ENCODE results near the gene MUC5B. TPM values are rescaled to one million over a fixed set of nuclear protein-coding genes. Genes with fewer than 3 reads are reported as not detected.

The MUC5B gene
- total and polyA plus RNA-seq, 2 of the 13 experiments (the other 11 are each of a cell fraction or from before 2014, with no cell fraction given) = 0.01 TPM; not detected in 1

DNA sequence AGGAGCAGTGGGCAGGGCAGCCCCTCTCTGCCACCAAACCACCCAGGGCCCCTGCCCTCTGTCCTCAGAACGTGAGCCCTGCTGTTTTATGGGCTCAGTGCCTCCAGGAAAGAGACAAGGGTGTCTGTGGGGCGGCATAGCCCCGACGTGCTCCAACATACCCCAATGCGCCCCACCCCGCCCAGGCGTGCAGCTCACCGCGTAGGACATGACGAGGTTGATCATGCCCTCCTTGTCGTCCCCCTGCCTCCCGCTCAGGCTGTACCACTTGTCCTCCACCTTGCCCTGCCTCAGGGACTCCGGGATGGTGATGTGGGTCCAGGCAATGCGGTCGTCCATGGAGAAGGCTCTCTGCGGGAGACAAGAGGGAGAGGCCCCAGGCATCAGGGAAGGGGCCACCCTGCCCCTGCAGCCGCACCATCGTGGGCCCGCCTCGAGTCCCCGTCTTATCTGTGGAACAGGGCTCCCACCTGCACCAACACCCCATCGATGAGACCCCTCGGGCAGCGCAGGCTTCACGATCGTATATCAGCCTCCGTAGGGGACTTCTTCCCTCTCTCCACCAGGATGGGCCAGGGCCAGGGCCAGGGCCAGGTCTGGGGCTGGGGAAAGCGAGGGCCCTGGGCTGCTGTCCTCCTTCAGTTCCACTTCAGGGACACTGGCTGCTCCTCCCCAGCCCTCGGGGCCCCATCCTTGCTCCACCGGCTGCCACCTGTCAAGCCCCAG lies 65.7 kb downstream of the MUC5B start (continued):
- TF ChIP-seq IKZF4 (CRISPR knock-in tag; IDR thresholded peaks at IDR 0.05; ENCODE audit: borderline replicate concordance, low read depth, not compliant biosample characterization) (no peak), NKX3-1 (CRISPR knock-in tag; IDR thresholded peaks at IDR 0.05) (no peak), GPN1 (CRISPR knock-in tag; IDR thresholded peaks at IDR 0.05; ENCODE audit: borderline replicate concordance) (no peak), MXI1 (IDR thresholded peaks at IDR 0.05; ENCODE audit: borderline replicate concordance, low read depth, low read length) (no peak), MTA1 (CRISPR knock-in tag; IDR thresholded peaks at IDR 0.05; ENCODE audit: borderline replicate concordance) (no peak), NFKBIZ (CRISPR knock-in tag; IDR thresholded peaks at IDR 0.05) (no peak), SOX6 (IDR thresholded peaks at IDR 0.05) (no peak), SOX6 (CRISPR knock-in tag; IDR thresholded peaks at IDR 0.05) (no peak), ZNF296 (CRISPR knock-in tag; conservative IDR thresholded peaks at IDR 0.05) (no peak)
- TF ChIP-seq, protein P1, sequence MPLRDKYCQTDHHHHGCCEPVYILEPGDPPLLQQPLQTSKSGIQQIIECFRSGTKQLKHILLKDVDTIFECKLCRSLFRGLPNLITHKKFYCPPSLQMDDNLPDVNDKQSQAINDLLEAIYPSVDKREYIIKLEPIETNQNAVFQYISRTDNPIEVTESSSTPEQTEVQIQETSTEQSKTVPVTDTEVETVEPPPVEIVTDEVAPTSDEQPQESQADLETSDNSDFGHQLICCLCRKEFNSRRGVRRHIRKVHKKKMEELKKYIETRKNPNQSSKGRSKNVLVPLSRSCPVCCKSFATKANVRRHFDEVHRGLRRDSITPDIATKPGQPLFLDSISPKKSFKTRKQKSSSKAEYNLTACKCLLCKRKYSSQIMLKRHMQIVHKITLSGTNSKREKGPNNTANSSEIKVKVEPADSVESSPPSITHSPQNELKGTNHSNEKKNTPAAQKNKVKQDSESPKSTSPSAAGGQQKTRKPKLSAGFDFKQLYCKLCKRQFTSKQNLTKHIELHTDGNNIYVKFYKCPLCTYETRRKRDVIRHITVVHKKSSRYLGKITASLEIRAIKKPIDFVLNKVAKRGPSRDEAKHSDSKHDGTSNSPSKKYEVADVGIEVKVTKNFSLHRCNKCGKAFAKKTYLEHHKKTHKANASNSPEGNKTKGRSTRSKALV (CRISPR knock-in tag; IDR thresholded peaks at IDR 0.05) = no peak
- TF ChIP-seq, protein P2, sequence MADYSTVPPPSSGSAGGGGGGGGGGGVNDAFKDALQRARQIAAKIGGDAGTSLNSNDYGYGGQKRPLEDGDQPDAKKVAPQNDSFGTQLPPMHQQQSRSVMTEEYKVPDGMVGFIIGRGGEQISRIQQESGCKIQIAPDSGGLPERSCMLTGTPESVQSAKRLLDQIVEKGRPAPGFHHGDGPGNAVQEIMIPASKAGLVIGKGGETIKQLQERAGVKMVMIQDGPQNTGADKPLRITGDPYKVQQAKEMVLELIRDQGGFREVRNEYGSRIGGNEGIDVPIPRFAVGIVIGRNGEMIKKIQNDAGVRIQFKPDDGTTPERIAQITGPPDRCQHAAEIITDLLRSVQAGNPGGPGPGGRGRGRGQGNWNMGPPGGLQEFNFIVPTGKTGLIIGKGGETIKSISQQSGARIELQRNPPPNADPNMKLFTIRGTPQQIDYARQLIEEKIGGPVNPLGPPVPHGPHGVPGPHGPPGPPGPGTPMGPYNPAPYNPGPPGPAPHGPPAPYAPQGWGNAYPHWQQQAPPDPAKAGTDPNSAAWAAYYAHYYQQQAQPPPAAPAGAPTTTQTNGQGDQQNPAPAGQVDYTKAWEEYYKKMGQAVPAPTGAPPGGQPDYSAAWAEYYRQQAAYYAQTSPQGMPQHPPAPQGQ (CRISPR knock-in tag; IDR thresholded peaks at IDR 0.05; ENCODE audit: borderline replicate concordance) = no peak

Measured in HepG2 (cell line).